Bronchial epithelial cell (primary cell): ENCODE results near the gene DPEP2. TPM values are rescaled to one million over a fixed set of nuclear protein-coding genes. Genes with fewer than 3 reads are reported as not detected.
"Not testable (repeated sequence)": the region's sequence is repeated elsewhere in the genome, so short reads cannot be mapped to it uniquely, and the experiment has no call there.

Source experiments
- DNase-seq: peaks from one replicate; pipeline ENCODE4 v3.0.0-alpha.2; 2010; ENCODE audit warnings: low read depth
- FAIRE-seq: peaks from 2 replicates; lab custom pipeline; 2011; peaks lifted over from hg19 to GRCh38; lab: Jason Lieb, UNC
- H3K27me3 ChIP-seq: 2 replicates; pipeline ENCODE4 v1.5.1; 2011; ENCODE audit warnings: low read length; ENCODE audit not compliant: control insufficient read depth, insufficient read depth
- H3K36me3 ChIP-seq: 2 replicates; pipeline ENCODE4 v1.5.1; 2011; ENCODE audit warnings: low read length; ENCODE audit not compliant: control insufficient read depth, insufficient read depth
- H3K4me3 ChIP-seq: 2 replicates; pipeline ENCODE4 v1.5.1; 2011; ENCODE audit warnings: mild to moderate bottlenecking, low read depth, low read length, control low read depth
- CTCF ChIP-seq: IDR thresholded peaks from 2 replicates; pipeline ENCODE4 v1.5.1; 2011; ENCODE audit warnings: mild to moderate bottlenecking, moderate library complexity, low read length, control low read depth, inconsistent platforms; ENCODE audit not compliant: insufficient read depth, severe bottlenecking
- total RNA-seq: library from RNA; depleted of rRNA; stranded (reverse); fragments of >200 nt; gene quantifications from 2 replicates; pipeline ENCODE4 v1.2.1, GENCODE V29; 2014

DPEP2 gene
- total RNA-seq, 1 donor from 2014 or later: not detected

- no peak for DNase-seq
- H3K36me3 ChIP-seq: no peaks in the 10 kb centered on the region
- no peak for TF ChIP-seq CTCF
- FAIRE-seq: no peak
- H3K4me3 ChIP-seq: no peak overlapping the region
- H3K27me3 ChIP-seq: peaks cover 4% of the 10 kb centered on the region
These were observed 22.3 kb downstream of the DPEP2 start for GRCh38 chr16:67977005-67977404.

GRCh38 chr16:67976205-67976604 lies 23.1 kb downstream of the DPEP2 start:
- TF ChIP-seq CTCF: no peak
- FAIRE-seq: no peak
- Histone ChIP-seq H3K36me3 (no peaks in the 10 kb centered on the region), H3K4me3 (no peak overlapping the region), H3K27me3 (peaks cover 4% of the 10 kb centered on the region)
- DNase-seq: no peak

- Histone ChIP-seq H3K4me3 (no peak overlapping the region), H3K27me3 (peaks cover 4% of the 10 kb centered on the region), H3K36me3 (no peaks in the 10 kb centered on the region)
- TF ChIP-seq CTCF: no peak
- no peak for FAIRE-seq
- DNase-seq: no peak
These were observed 23.8 kb downstream of the DPEP2 start for GRCh38 chr16:67975321-67976105.

GRCh38 chr16:67972285-67972684 lies 27.0 kb downstream of the DPEP2 start:
- not testable (repeated sequence) for H3K36me3 ChIP-seq, H3K27me3 ChIP-seq, FAIRE-seq, DNase-seq, H3K4me3 ChIP-seq

GRCh38 chr16:67971111-67971510 lies 28.2 kb downstream of the DPEP2 start:
- no peak for TF ChIP-seq CTCF
- DNase-seq: no peak
- H3K36me3 ChIP-seq: no peaks in the 10 kb centered on the region
- FAIRE-seq: no peak
- peaks cover 2% of the 10 kb centered on the region for H3K27me3 ChIP-seq
- no peak overlapping the region for H3K4me3 ChIP-seq

GRCh38 chr16:67969254-67970039 lies 29.8 kb downstream of the DPEP2 start:
- H3K27me3 ChIP-seq: no peaks in the 10 kb centered on the region
- no peaks in the 10 kb centered on the region for H3K36me3 ChIP-seq
- TF ChIP-seq CTCF: no peak
- FAIRE-seq (no peak), DNase-seq (no peak)
- peak overlapping the region; percentile 87 for H3K4me3 ChIP-seq
